Suppressor macrophage treated with lipopolysaccharide for 4 hours (primary cell): ENCODE data around the gene RHOB.
"Not testable (repeated sequence)": the region's sequence is repeated elsewhere in the genome, so short reads cannot be mapped to it uniquely, and the experiment has no call there.

ENCODE experiments used
- DNase-seq: peaks from one replicate; pipeline ENCODE4 v3.0.0-alpha.2; 2020

The RHOB gene

DNA sequence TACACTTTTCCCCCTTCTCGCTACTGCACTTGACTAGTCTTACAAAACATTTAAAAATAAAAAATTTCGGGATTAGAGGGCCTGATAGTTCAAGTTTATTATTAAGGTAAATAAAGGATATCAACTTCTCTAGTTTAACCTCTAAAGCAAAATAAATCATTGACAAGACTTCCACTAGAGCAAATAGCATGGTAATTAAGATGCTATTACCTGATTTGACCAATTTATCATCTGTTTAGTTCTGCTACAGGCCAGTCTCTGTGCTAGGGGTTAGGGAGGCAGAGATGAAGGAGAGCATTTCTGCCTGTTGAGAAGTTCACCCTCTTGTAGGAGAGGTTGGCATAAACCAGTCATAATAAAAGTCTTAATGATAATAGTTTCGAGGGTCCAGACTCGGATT lies 34.0 kb downstream of the RHOB start:
- no peak for DNase-seq

DNA sequence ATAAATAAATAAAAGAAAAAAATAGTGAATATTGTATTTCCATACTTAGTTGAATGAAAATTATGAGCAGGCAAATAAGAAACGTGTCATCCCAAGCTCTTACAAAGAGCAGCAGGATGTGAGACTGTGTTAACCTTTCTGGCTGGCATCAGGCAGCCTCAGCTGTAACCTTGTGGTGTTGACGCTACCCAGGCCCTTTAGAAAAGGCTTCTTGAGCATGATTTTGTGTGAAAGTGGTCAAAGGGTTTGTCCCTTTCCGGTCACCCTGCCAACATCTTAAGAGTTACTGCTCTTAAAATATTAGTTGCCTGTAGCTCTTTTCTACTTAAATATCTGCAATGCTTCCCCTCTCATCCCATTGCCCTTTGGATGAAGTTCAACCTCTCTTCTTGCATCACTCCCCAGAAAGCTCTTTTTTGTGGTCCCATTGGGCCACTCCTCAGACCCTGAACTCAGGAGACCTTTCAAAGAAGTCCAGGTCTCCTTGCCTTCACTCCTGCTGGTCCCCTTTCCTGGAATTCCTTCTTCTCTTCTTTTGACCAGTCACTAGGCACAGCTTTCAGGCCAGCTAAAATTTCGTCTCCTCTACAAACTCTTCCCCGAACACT lies 35.0 kb downstream of the RHOB start:
- no peak for DNase-seq

DNA sequence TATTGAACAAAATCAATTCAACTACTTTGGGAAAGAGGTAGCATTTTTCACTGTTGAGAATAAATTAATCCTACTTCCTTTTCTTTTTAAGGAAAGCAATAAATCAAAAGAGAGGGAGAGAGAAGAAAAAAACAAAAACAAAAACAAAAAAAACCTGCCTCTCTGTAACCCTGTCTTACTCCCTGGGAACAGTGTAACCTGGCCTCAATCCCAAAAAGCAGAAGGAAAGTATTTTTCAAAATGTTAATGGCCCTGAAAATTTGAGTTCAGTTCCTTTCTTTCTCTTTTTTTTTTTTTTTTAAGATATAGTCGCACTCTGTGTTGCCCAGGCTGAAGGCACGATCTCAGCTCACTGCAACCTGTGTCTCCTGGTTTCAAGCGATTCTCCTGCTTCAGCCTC lies 35.9 kb downstream of the RHOB start:
- no peak for DNase-seq

DNA sequence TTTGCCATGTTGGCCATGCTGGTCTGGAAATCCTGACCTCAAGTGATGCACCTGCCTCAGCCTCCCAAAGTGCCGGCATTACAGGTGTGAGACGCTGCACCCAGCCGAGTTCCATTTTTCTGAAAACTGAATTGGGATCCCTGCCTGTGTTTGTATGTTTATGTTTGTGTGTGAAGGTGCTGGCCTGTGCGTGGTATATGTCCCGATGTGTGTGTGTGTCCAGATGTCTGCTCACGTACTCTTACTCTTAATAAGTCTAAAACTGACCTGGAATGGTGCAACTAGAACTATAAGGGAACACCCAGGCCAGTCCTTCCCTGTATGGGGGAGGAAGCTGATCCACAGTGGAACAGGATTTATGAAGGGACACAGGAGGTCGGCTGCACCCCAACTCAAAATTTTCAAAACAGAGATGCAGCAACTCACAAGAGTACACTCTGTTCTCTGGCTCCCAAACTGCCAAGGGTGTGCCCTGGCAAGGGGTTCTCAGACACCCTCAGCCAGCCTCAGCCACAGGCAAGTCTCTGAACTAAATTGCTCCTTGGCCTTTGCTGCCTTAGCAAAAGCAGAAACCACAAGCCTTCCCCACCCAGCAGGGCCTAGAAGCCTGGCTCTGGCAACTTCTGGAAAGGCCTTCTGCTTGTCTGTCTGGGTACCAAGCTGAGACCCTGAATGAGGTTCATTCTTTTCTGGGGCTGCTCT lies 36.5 kb downstream of the RHOB start:
- no peak for DNase-seq

DNA sequence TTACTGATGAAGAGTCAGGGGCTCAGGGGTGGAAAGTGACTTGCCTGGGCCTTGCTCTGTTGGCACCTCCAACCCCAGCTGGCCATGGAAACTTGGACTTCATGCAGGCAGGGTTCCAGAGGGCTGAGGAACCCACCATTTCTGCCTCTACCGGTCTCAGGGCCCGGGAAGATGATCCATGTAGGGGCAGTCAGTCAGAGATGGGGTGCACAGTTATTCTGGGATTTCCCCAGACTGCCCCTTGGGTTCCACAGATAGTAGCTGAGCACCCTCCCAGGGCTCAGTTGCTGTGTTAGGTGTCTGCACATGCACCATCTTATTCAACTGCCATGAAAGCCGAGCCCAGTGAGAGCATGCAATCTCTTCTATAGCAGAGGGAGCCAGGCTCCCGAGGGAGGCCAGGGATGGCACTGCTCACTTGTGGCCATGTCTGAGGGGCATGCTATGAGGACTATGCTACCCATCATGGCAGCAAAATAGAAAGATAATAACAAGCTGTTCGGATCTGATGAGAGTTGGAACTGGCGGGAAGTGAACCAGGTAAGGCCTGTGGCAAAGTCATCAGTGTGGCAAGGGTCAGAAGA lies 37.3 kb downstream of the RHOB start:
- no peak for DNase-seq

DNA sequence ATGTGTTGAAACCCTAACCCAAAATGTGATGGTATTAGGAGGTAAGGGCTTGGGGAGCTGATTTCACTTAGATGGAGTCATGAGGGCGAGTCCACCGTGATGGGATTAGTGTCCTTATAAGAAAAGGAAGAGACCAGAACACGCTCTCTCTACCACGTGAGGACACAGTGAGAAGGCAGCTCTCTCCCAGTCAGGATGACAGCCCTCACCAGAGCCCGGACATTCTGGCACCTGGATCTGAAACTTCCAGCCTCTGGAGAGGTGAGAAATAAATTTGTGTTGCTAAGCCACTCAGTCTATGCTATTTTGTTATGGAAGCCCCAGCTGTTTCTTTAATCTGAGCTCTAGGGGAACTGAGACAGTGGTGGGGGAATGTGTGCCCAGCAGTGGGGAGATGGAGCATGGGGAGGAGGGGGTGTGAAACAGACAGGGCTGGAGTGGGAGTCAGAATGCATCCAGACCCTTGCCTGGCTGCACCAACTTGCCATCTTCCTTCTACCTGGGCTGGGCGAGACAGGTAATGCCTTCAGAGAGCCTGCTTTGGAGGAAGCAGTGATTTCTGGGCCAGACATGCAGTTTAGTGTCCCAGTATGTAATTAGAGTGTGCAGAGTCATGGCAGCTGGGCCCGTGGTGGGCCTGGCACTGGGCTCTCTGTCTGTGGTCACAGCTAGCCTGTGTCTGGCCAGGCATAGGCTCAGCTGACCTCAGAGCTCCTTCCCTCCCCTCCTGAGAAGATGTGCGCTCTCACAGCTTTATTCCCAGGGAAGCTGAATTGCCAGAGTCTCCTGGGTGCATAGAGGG lies 38.1 kb downstream of the RHOB start:
- DNase-seq: no peak

DNA sequence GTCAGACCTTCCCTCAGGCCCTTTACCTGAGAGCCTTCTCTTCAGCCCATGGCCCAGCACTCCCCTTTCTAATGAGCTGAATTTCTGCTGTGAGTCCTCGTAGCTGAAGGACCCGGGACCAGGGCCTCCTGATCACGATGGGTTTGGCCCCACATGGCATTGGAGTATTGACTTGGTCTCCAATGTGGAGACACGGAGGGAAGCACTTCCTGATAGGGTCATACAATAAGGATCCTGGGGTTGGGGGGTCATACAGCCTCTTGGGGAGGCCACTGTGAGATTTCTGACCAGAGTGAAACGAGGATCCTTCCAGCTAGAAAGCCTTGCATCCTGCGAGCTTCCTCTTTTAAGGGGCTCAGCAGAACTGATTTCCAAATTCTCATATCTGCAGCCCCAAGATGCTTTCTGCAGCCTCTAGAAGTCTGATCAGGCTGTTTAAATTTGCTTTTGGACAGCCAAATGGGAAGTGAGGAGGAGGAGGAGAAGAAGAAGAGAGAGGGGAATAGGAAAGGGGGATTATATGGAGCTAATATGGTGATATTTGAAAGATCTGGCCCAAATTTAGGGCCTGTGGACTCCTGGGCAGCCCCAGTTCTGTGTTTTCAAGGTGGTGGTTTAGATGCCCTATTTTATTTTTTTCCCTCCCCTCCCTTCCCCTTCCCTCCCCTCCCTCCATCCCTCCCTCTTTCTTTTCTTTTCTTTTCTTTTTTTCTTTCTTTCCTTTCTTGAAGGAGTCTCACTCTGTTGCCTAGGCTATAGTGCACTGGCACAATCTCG lies 38.9 kb downstream of the RHOB start:
- DNase-seq: no peak

DNA sequence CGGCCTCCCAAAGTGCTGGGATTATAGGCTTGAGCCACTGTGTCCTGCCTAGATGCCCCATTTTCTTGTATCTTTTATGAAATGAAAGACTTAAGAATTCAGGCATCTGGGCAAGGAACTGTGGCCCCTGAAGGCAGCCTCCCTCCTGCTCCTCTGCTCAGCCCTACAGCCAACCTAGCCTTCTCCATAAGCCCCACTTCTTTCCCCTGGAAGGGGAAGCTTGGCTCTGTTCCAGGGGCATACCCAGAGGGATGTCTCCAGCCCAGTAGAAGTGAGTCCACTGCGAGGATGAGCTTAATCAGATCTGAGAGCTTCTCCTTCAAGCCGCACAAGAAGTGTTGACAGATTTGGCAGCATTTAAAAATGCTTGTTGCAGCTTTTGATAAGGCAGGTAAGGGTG lies 39.7 kb downstream of the RHOB start:
- no peak for DNase-seq

DNA sequence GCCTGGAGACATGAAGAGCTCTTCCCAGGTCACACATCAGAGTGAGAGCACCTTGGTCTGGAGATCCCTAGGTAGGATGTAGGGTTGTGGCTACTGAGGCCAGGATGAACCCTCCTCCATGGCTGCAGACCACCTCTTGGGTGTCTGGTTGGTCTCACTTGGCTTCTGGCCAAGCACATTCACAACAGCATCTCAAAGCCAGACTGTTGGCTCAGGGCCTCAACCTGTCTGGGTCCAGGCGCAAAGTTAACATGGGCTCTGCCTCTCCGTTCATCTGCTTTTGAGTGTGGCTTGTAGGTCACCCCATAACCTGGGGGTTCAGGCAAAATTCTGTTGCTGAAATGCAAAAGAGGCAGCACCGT lies 40.1 kb downstream of the RHOB start:
- no peak for DNase-seq

DNA sequence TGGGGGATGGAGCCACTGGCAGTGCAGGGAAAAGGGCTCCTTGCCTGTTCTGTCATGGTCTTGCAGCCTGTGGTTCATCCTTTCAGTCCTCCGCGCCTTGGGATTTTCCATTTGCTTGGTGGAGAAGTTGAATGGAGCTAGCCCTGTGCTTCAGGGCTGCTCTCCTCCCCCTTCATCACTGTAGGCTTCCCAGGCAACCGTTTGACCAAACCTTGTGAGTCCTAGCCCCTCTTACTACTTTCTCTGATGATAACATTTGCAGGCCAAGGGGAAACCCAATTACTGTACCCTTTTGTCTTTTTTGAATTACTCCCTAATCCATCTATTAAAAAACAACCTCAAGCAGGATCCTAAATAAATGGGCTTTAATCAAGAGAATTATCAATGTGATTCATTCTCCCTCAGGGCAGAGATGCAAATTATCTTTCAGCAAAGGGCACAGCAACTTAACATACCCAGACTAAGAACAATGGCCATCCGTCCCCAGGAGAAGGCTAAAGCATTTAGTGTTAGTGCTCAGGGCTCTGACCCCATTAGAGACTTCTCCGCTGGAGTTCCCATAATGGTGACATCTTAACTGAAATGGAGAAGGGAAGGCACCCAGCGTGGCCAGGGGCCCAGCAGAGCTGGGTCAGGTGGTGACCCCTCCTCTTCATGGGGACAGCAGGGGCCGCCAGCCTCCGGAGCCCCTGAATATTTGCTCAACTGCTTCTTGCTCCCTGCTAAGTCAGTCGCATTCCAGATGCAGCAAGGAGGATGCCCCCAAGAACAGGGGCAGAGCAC lies 40.7 kb downstream of the RHOB start:
- no peak for DNase-seq

DNA sequence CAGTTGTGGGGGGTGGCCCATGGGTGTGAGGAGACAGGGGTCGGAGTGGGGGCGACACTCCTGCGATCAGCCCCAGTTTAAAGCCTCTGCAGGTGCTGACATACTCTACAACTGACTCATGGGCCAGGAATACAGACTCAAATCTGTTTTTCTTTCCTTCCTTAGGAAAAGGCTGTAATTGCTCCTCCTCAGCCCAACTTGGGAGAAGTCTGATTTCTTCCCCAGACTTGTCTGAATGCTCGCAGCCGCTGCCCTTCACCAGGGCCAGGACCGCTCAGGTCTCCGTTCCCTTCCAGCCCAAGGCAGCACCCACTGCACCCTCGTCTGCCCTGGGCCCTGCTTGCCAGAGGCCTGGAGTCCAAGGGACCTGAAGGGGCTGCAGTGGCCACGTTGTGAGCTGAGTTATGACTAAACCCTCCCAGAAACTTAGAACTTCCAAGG lies 41.3 kb downstream of the RHOB start:
- no peak for DNase-seq

DNA sequence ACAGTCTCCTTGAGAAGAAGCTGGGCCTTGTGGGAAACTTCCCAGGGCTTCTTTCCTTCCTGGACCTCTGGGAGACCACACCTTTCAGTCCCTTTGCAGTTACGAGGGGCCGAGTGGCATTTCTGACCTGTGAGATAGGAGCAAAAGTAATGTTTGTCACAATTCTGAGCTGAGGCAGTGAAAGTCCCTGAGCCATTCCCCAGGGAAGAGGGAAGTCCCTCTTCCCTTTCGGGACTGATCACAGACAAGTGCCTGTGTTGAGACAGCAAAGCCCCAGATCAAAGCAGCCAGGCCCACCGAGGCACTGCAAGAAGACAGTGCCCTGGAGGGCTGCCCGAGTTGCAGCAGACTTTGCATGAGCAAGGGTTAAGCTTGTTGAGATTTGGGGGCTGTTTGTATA lies 41.9 kb downstream of the RHOB start:
- no peak for DNase-seq

DNA sequence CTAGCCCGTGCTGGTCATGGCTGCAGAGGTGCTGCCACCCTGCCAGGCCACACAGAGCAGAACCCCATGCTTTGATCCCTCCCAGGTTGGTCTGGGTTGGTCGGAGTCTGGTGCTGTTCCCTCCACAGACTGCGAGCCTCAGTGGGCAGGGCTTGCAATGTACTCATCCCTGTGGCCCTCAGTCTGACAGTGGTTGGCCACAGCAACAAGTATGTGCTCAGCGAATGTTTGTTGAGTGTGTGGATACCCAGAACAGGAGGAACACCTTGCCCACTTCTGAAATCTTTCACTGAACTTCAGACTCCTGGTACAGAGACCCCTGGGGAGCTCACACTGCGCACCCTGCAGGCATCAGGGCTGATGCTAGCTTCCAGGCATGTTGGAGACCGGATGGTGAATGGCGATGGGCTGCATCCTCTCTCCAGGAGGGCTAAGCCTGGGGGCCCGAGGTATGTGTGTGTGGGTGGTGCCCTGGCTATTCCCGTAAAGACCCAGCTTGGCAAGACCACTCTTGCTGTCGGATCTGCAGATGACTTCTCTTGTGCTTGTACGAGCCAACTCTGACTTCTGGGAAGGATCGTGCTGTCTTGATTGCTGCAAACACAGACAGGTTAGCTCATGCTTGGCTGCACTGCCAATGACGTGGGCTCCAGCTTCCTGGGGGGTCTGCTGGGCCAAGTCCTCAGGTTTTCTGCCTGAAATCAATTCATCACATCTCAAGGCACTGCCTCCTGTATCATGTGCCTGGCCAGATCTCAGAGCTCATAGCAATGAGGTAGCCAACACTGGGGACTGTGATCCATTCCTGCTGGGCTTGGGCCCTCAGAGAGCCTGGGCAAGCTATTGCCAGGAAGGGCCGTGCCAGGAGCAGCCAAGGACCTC lies 43.7 kb downstream of the RHOB start:
- no peak for DNase-seq

DNA sequence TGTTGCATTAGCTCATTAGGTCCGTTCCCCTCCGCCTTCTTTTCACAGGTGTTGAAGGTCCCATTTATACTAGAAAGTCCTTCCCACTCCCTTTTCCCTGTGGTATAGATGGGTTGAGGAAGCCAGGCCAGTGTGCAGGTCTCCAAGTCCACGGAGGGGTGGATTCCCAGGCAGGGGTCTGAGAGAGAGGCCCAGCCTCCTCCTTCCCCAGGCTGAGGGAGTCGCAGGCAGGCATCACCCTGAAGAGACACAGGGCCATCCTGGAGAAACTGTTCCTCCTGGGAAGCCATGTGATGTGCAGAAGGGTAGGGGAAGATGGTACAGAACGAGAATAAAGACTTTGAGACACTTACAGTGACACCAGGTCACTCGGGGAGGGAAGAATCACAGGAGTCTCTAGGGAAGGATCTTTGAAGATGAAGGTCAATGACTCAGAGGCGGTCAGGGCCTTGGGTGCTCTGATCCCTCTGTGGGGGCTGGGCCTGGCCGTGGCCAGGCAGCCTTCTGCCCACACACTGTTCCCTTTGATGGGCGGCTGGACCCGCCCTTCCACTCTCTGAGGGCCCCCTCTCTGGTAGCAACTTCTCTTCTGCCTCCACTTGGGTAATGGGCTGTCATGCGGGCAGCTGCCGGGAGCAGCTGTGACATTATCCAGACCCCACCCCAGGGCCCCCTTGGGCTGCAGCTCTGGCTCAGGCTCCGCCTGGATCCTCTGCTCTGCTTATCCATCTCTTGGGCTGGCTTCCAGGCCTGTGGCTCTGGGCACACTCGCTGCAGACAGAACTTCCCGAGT lies 45.1 kb downstream of the RHOB start:
- DNase-seq: peak; percentile 31

DNA sequence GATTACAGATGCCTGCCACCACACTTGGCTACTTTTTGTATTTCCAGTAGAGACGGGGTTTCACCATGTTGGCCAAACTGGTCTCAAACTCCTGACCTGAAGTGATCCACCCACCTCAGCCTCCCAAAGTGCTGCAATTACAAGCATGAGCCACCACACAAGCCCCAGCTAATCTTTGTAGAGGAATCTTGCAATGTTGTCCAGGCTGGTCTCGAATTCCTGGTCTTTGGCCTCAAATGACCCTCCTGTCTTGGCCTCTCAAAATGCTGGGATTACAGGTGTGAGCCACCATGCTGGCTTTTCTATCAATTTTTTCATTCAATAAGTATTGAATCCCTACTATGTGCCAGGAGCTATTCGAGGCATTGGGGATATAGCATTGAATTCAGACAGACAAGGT lies 46.2 kb downstream of the RHOB start:
- not testable (repeated sequence) for DNase-seq

DNA sequence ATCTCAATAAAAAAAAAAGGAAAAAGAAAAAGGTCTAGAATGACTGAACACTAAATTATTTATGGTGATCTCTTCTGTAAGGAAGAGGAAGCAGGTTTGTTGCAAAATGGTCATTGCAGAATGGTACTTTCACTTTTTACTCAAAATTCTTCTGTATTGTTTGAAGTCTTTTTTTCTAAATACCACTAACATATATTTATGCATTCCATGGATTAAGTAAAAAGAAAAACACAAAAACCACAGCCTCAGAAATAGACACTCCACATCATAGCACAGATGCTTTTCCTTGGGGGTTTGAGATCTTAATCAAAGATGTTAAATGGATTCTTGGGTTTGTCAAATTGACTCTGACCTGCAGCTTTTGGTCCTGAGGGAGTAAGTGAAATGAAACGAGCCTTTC lies 47.4 kb downstream of the RHOB start:
- DNase-seq: peak; percentile 79

DNA sequence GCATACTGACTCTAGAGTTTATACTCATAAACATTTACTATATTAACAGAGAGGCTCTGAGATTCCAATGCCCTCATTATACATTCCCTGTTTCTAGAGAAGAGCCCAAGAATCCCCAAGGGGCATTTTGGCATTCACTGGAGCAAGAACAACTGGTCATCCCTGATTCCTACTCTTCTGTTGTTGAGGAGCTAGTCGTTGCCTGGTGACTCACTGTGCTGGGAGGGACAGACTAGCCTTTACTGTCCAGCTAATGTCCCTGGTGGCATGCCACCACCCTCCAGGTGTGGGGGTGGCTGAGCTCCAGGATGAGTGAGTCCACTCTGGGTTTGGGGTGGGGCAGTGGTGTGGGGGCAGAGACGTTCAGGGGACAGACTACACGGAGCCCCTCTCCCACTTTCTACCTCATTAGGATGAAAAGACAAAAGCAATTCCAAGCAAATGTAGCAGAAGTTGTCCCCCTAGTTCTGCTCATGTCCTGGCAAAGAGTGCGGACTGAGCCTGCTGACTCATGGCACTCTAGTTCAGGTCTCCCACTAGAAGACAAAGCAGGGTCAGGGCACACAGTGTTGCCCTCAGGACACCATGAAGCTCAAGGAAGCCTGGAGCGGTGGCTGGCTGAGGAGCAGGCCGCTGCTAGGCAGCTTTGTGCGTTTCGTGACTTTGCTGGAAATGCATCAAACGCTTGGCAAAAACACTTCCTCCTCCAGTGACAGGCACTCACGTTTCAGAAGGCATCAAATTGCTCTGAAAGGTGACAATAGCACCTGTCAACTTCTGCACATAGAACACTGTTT lies 49.4 kb downstream of the RHOB start:
- DNase-seq: no peak

DNA sequence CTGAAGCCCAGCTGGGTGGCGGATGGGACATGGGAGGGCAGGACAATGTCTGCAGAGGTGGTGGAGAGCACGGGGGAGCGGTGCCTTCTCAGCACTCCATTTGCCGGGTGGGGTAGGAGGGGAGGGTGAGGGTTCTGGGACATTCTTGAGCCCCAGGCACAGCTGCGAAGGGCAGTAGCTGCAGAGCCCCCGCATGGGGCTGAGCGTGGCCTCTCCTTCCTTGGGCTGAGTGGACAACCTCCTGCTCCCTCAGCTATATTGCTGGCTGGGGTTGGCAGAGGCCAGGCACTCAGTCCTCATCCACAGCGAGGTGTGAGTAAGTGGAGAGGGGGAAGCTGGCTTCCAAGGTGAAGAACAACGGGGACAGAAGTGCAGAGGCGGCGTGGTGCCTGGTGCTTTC lies 50.1 kb downstream of the RHOB start:
- no peak for DNase-seq
